GM23338 (cell line): ENCODE measurements around the gene RIPOR3. TPM values are rescaled to one million over a fixed set of nuclear protein-coding genes. Genes with fewer than 3 reads are reported as not detected.
"Not testable (repeated sequence)": the region's sequence is repeated elsewhere in the genome, so short reads cannot be mapped to it uniquely, and the experiment has no call there.

Experiments used
- ATAC-seq: fragments of 200-7000 bp; cut with Tn5 transposase; 3 replicates; pipeline ENCODE4 v1.9.1; 2020
- DNase-seq: peaks from one replicate; pipeline ENCODE4 v3.0.0-alpha.2; 2015; ENCODE audit warnings: low spot score
- H2AFZ ChIP-seq: fragments of 200-600 bp; sonication (generic); 2 replicates; pipeline ENCODE4 v1.8.0; 2016; ENCODE audit warnings: antibody characterized with exemption, mild to moderate bottlenecking, moderate library complexity
- H3F3A ChIP-seq: fragments of 200-600 bp; sonication (generic); replicated peaks from 2 replicates; pipeline ENCODE4 v1.8.0; 2017; ENCODE audit warnings: antibody characterized with exemption, mixed run types, low read depth
- H3K27ac ChIP-seq: fragments of 200-600 bp; sonication (generic); 2 replicates; pipeline ENCODE4 v1.6.1; 2016; ENCODE audit warnings: low read depth
- H3K27me3 ChIP-seq: fragments of 200-600 bp; sonication (generic); 2 replicates; pipeline ENCODE4 v1.8.0; 2016; ENCODE audit warnings: mild to moderate bottlenecking, mixed run types, moderate library complexity; ENCODE audit not compliant: insufficient read depth
- H3K36me3 ChIP-seq: fragments of 200-600 bp; sonication (generic); 2 replicates; pipeline ENCODE4 v1.8.0; 2016; ENCODE audit warnings: mild to moderate bottlenecking; ENCODE audit not compliant: insufficient read depth
- H3K4me1 ChIP-seq: fragments of 200-600 bp; sonication (generic); 2 replicates; pipeline ENCODE4 v1.8.0; 2016; ENCODE audit warnings: mild to moderate bottlenecking, moderate library complexity; ENCODE audit not compliant: insufficient read depth
- H3K4me2 ChIP-seq: fragments of 200-600 bp; sonication (generic); 2 replicates; pipeline ENCODE4 v1.7.1; 2017; ENCODE audit warnings: mixed run types
- H3K4me3 ChIP-seq: fragments of 200-600 bp; sonication (generic); 2 replicates; pipeline ENCODE4 v1.6.1; 2016; ENCODE audit warnings: mixed run types
- H3K79me2 ChIP-seq: fragments of 200-600 bp; sonication (generic); replicated peaks from 2 replicates; pipeline ENCODE4 v1.8.0; 2017; ENCODE audit warnings: mild to moderate bottlenecking; ENCODE audit not compliant: insufficient read depth
- H3K9me2 ChIP-seq: fragments of 200-600 bp; sonication (generic); 2 replicates; pipeline ENCODE4 v1.8.0; 2017; ENCODE audit not compliant: insufficient read depth
- H4K20me1 ChIP-seq: fragments of 200-600 bp; sonication (generic); replicated peaks from 2 replicates; pipeline ENCODE4 v1.8.0; 2017; ENCODE audit warnings: mild to moderate bottlenecking; ENCODE audit not compliant: insufficient read depth
- H3K27ac Mint-ChIP-seq: 2 replicates; pipeline ENCODE4 v1.8.0; 2020; ENCODE audit warnings: inconsistent platforms, mild to moderate bottlenecking, moderate library complexity, mixed read lengths
- H3K27me3 Mint-ChIP-seq: 3 replicates; pipeline ENCODE4 v1.8.0; 2022; ENCODE audit warnings: low read depth, mild to moderate bottlenecking, moderate library complexity, mixed read lengths, inconsistent platforms; ENCODE audit not compliant: insufficient read depth, poor library complexity
- H3K36me3 Mint-ChIP-seq: 3 replicates; pipeline ENCODE4 v1.8.0; 2021; ENCODE audit warnings: low read depth, mild to moderate bottlenecking, inconsistent platforms, moderate library complexity, mixed read lengths
- H3K4me1 Mint-ChIP-seq: 3 replicates; pipeline ENCODE4 v1.8.0; 2020; ENCODE audit warnings: mild to moderate bottlenecking, inconsistent platforms, mixed read lengths
- H3K4me3 Mint-ChIP-seq: 3 replicates; pipeline ENCODE4 v1.8.0; 2021; ENCODE audit warnings: moderate library complexity, mild to moderate bottlenecking, inconsistent platforms, mixed read lengths
- H3K9me3 Mint-ChIP-seq: 3 replicates; pipeline ENCODE4 v1.8.0; 2020; ENCODE audit warnings: moderate library complexity, mild to moderate bottlenecking, inconsistent platforms, mixed read lengths
- JUNB ChIP-seq: IDR thresholded peaks from one replicate; pipeline ENCODE4 v1.6.1; 2016; ENCODE audit warnings: antibody characterized with exemption; ENCODE audit not compliant: unreplicated experiment
- NANOG ChIP-seq: IDR thresholded peaks from 2 replicates; pipeline ENCODE4 v1.6.1; 2016; ENCODE audit warnings: antibody characterized with exemption, borderline replicate concordance
- POLR2AphosphoS5 ChIP-seq: IDR thresholded peaks from 2 replicates; pipeline ENCODE4 v1.6.1; 2016; ENCODE audit warnings: antibody characterized with exemption, low read depth
- polyA plus RNA-seq: library from polyadenylated mRNA; unstranded; fragments of >200 nt; fragmentation: Nextera tagmentation; extraction: Ambion mirVana; gene quantifications from 2 replicates; pipeline ENCODE4 v1.2.1, GENCODE V29; 2016
- total RNA-seq: library from RNA; depleted of rRNA; stranded (reverse); fragments of >200 nt; shearing (Covaris generic); gene quantifications from 2 replicates; pipeline ENCODE4 v1.2.3, GENCODE V29; 2014
- TF ChIP-seq, protein P1 (sequence below): IDR thresholded peaks from one replicate; pipeline ENCODE4 v1.6.1; 2018; ENCODE audit warnings: antibody characterized with exemption; ENCODE audit not compliant: unreplicated experiment
- TF ChIP-seq, protein P2 (sequence below), 2 experiments: fragments of 200-600 bp in 1 of 2; sonication (generic) in 1 of 2; conservative IDR thresholded peaks; 2 replicates each; pipeline versions ENCODE4 v1.5.1 to v1.6.1; 2016 to 2017; ENCODE audit warnings: antibody characterized with exemption in 2 of 2, low read depth in 2 of 2, mild to moderate bottlenecking in 2 of 2, moderate library complexity in 1 of 2

The RIPOR3 gene
- total and polyA plus RNA-seq, 2 experiments from 2014 or later: 4.9 to 6.3 TPM

DNA sequence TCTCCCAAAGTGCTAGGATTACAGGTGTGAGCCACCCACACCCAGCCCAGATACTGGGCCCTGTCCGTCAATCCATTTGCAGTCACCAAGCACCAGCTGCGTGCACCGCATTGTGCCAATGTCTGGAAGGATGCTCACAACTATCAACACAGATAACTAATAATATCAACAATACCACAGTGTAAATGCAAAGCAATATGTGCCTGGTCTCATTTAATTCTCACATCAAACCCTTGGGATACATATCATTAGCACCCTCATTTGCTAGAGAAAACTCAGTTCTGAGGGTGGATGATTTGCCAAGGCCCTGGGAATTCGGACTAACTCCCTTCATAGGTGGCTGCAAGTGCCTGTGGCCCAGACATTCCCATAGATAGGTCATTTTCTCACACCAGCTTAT is 14.5 kb downstream of the RIPOR3 start (continued):
- TF ChIP-seq, protein P1, sequence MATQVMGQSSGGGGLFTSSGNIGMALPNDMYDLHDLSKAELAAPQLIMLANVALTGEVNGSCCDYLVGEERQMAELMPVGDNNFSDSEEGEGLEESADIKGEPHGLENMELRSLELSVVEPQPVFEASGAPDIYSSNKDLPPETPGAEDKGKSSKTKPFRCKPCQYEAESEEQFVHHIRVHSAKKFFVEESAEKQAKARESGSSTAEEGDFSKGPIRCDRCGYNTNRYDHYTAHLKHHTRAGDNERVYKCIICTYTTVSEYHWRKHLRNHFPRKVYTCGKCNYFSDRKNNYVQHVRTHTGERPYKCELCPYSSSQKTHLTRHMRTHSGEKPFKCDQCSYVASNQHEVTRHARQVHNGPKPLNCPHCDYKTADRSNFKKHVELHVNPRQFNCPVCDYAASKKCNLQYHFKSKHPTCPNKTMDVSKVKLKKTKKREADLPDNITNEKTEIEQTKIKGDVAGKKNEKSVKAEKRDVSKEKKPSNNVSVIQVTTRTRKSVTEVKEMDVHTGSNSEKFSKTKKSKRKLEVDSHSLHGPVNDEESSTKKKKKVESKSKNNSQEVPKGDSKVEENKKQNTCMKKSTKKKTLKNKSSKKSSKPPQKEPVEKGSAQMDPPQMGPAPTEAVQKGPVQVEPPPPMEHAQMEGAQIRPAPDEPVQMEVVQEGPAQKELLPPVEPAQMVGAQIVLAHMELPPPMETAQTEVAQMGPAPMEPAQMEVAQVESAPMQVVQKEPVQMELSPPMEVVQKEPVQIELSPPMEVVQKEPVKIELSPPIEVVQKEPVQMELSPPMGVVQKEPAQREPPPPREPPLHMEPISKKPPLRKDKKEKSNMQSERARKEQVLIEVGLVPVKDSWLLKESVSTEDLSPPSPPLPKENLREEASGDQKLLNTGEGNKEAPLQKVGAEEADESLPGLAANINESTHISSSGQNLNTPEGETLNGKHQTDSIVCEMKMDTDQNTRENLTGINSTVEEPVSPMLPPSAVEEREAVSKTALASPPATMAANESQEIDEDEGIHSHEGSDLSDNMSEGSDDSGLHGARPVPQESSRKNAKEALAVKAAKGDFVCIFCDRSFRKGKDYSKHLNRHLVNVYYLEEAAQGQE: no peak

DNA sequence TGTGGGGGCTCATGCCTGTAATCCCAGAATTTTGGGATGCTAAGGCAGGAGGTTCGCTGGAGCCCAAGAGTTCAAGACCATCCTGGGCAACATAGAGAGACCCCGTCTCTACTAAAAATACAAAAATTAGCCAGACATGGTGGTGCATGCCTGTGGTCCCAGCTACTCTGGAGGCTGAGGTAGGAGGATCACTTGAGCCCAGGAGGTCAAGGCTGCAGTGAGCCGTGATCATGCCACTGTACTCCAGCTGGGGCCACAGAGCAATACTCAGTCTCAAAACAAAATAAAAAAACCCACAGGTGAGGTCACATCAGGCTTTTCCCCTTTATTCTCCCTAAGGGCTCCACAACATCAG is 15.0 kb downstream of the RIPOR3 start:
- H3K36me3 ChIP-seq, H3K4me3 ChIP-seq, H3K36me3 Mint-ChIP-seq, H3K9me3 Mint-ChIP-seq, ATAC-seq, DNase-seq, H3K4me2 ChIP-seq, H3K79me2 ChIP-seq, H3K27ac Mint-ChIP-seq, H4K20me1 ChIP-seq, H3K4me1 ChIP-seq, H3F3A ChIP-seq, H3K4me3 Mint-ChIP-seq, H3K27me3 ChIP-seq, H3K9me2 ChIP-seq, H2AFZ ChIP-seq: not testable (repeated sequence)
- Mint-ChIP-seq H3K27me3 (peaks cover 12% of the 10 kb centered on the region), H3K4me1 (peaks cover 13% of the 10 kb centered on the region; the same call in 2 of the 3 replicates)
- H3K27ac ChIP-seq: peak overlapping the region; percentile 69

DNA sequence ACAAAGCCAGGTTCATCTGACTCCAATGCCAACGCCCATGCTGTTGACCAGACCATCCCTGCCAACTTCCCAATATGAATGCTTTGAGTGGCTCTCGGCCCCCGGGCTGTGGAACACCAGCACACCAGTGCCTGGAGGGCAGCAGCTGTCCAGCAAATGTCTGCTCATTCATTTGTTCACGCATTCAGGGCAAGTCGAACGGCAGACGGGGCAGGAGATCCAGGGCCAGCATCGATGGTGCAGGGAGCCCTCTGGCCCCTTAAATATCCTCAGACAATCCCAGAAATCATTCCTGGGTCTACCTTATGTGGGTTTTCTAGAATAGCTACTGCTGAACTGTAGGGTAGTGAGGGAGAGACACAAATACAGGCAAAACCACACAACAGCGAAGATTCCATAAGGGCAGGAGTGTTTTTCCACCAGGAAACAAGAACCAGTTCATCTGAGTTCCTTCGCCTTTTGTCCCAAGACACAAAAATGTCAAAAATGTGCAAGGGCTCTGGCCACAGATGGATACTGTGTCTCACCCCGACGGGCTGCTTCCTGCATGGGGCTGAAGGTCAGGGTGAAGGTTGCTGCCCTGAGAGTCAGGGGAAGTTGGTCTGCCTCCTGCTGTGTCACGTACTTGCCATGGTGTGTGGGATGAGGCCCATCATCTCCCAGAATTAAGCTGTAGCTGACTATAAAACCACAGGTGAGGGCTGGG is 15.5 kb downstream of the RIPOR3 start:
- Histone ChIP-seq H3K9me2 (no peaks in the 10 kb centered on the region), H4K20me1 (no peaks in the 10 kb centered on the region), H3K4me2 (no peak overlapping the region), H2AFZ (no peak overlapping the region), H3K79me2 (no peaks in the 10 kb centered on the region), H3F3A (no peaks in the 10 kb centered on the region), H3K27ac (peak overlapping the region; percentile 69), H3K4me3 (no peak overlapping the region), H3K36me3 (no peaks in the 10 kb centered on the region), H3K4me1 (peaks cover 5% of the 10 kb centered on the region; the same call in 1 of the 2 replicates), H3K27me3 (no peaks in the 10 kb centered on the region)
- TF ChIP-seq NANOG: no peak
- no peak for TF ChIP-seq JUNB
- TF ChIP-seq, protein P2, sequence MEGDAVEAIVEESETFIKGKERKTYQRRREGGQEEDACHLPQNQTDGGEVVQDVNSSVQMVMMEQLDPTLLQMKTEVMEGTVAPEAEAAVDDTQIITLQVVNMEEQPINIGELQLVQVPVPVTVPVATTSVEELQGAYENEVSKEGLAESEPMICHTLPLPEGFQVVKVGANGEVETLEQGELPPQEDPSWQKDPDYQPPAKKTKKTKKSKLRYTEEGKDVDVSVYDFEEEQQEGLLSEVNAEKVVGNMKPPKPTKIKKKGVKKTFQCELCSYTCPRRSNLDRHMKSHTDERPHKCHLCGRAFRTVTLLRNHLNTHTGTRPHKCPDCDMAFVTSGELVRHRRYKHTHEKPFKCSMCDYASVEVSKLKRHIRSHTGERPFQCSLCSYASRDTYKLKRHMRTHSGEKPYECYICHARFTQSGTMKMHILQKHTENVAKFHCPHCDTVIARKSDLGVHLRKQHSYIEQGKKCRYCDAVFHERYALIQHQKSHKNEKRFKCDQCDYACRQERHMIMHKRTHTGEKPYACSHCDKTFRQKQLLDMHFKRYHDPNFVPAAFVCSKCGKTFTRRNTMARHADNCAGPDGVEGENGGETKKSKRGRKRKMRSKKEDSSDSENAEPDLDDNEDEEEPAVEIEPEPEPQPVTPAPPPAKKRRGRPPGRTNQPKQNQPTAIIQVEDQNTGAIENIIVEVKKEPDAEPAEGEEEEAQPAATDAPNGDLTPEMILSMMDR (conservative IDR thresholded peaks at IDR 0.05; ENCODE audit: low read depth in 2 of 2): no peak
- no peak for TF ChIP-seq POLR2AphosphoS5
- DNase-seq (peak; percentile 60), ATAC-seq (no peak)
- Mint-ChIP-seq H3K27me3 (peaks cover 12% of the 10 kb centered on the region), H3K4me1 (peaks cover 13% of the 10 kb centered on the region; the same call in 2 of the 3 replicates), H3K36me3 (no peaks in the 10 kb centered on the region), H3K27ac (no peak overlapping the region), H3K4me3 (no peak overlapping the region), H3K9me3 (no peaks in the 10 kb centered on the region; the same call in 2 of the 3 replicates)
